NT2/D1 (cell line): Measurements from ENCODE around the gene GPNMB.

ENCODE experiments used
- SUZ12 ChIP-seq: IDR thresholded peaks from 2 replicates; pipeline ENCODE4 v1.6.1; 2011; ENCODE audit not compliant: insufficient read length, insufficient read depth; ENCODE audit errors: extremely low read depth
- YY1 ChIP-seq: IDR thresholded peaks from 2 replicates; pipeline ENCODE4 v1.6.1; 2011; ENCODE audit not compliant: insufficient read length, insufficient read depth

GRCh38 chr7:23272275-23272674, 25.7 kb downstream of the GPNMB start:
- TF ChIP-seq SUZ12, result no peak
- no peak for TF ChIP-seq YY1
